OCI-LY3 (cell line): ENCODE measurements around the gene SYT7.

ENCODE experiments used
- H2AFZ ChIP-seq: fragments of 200-600, 300-600 bp; shearing (Covaris generic); 2 replicates; pipeline ENCODE4 v1.6.0; 2014; ENCODE audit warnings: antibody characterized with exemption, low read depth, low read length
- H3K27ac ChIP-seq: fragments of 200-600, 300-600 bp; sonication (generic); 2 replicates; pipeline ENCODE4 v1.5.1; 2014; ENCODE audit warnings: mild to moderate bottlenecking, low read length, moderate library complexity, mixed read lengths
- H3K27me3 ChIP-seq: fragments of 200-600, 300-600 bp; sonication (generic); 2 replicates; pipeline ENCODE4 v1.6.1; 2014; ENCODE audit warnings: low read depth, low read length, mixed read lengths
- H3K36me3 ChIP-seq: fragments of 200-600, 300-600 bp; sonication (generic); replicated peaks from 2 replicates; pipeline ENCODE3; 2014; ENCODE audit warnings: low read depth, low read length, mixed read lengths
- H3K4me1 ChIP-seq: fragments of 300-600, 200-600 bp; sonication (generic); 2 replicates; pipeline ENCODE4 v1.6.1; 2014; ENCODE audit warnings: low read length, mixed read lengths
- H3K4me2 ChIP-seq: fragments of 200-600, 300-600 bp; sonication (generic); 2 replicates; pipeline ENCODE4 v1.6.1; 2014; ENCODE audit warnings: low read length, mixed read lengths
- H3K4me3 ChIP-seq: fragments of 300-600, 200-600 bp; sonication (generic); 2 replicates; pipeline ENCODE4 v1.5.1; 2014; ENCODE audit warnings: antibody characterized with exemption, mild to moderate bottlenecking, low read length, moderate library complexity
- H3K79me2 ChIP-seq: fragments of 300-600, 200-600 bp; shearing (Covaris generic); 2 replicates; pipeline ENCODE4 v1.6.1; 2014; ENCODE audit warnings: mild to moderate bottlenecking, low read length, mixed read lengths
- H3K9ac ChIP-seq: fragments of 300-600, 200-600 bp; shearing (Covaris generic); 2 replicates; pipeline ENCODE4 v1.6.0; 2014; ENCODE audit warnings: mild to moderate bottlenecking, low read length, moderate library complexity
- H3K9me3 ChIP-seq: fragments of 200-600, 300-600 bp; shearing (Covaris generic); 2 replicates; pipeline ENCODE4 v1.6.1; 2014; ENCODE audit warnings: low read length, mixed read lengths; ENCODE audit not compliant: insufficient read depth
- H4K20me1 ChIP-seq: fragments of 200-600, 300-600 bp; sonication (generic); 2 replicates; pipeline ENCODE4 v1.6.1; 2016; ENCODE audit warnings: low read length, mixed read lengths; ENCODE audit not compliant: insufficient read depth
- EZH2phosphoT487 ChIP-seq: fragments of 200-600 bp; shearing (Covaris generic); IDR thresholded peaks from 2 replicates; pipeline ENCODE4 v1.6.1; 2018; ENCODE audit warnings: antibody characterized with exemption, mixed run types, low read depth
- TF ChIP-seq, protein P1 (sequence below): fragments of 200-600, 300-600 bp; sonication (generic); IDR thresholded peaks from 2 replicates; pipeline ENCODE4 v1.5.1; 2014; ENCODE audit warnings: antibody characterized with exemption, low read length, low read depth

SYT7 gene

DNA sequence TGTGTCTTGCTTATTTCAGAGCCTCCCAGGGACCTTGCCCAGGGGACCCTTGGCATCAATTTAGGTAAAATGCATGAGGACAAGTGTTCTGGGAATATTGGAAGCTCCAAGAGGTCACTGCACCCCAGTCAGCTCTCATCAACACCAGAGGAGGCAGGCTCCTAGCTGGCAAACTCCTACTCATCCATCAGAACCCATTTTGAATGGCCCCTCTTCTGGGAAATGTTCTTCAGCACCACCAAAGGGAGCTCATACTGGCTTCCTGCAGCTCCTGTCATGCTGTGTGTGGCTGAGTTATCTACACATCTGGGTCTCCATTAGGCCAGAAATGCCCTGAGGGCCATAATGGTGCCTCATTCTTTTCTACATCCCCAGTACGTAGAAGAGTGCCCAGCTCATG lies 54.6 kb downstream of the SYT7 start:
- no peak overlapping the region for H2AFZ ChIP-seq
- H3K9me3 ChIP-seq = no peaks in the 10 kb centered on the region
- H4K20me1 ChIP-seq = no peaks in the 10 kb centered on the region
- H3K9ac ChIP-seq = no peak overlapping the region
- H3K79me2 ChIP-seq = no peaks in the 10 kb centered on the region
- H3K4me3 ChIP-seq = no peak overlapping the region
- H3K36me3 ChIP-seq = no peaks in the 10 kb centered on the region
- no peak overlapping the region for H3K4me2 ChIP-seq
- no peak overlapping the region for H3K27ac ChIP-seq
- H3K27me3 ChIP-seq = peaks cover 51% of the 10 kb centered on the region
- H3K4me1 ChIP-seq = no peaks in the 10 kb centered on the region
- TF ChIP-seq, protein P1, sequence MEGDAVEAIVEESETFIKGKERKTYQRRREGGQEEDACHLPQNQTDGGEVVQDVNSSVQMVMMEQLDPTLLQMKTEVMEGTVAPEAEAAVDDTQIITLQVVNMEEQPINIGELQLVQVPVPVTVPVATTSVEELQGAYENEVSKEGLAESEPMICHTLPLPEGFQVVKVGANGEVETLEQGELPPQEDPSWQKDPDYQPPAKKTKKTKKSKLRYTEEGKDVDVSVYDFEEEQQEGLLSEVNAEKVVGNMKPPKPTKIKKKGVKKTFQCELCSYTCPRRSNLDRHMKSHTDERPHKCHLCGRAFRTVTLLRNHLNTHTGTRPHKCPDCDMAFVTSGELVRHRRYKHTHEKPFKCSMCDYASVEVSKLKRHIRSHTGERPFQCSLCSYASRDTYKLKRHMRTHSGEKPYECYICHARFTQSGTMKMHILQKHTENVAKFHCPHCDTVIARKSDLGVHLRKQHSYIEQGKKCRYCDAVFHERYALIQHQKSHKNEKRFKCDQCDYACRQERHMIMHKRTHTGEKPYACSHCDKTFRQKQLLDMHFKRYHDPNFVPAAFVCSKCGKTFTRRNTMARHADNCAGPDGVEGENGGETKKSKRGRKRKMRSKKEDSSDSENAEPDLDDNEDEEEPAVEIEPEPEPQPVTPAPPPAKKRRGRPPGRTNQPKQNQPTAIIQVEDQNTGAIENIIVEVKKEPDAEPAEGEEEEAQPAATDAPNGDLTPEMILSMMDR = no peak
- no peak for TF ChIP-seq EZH2phosphoT487

DNA sequence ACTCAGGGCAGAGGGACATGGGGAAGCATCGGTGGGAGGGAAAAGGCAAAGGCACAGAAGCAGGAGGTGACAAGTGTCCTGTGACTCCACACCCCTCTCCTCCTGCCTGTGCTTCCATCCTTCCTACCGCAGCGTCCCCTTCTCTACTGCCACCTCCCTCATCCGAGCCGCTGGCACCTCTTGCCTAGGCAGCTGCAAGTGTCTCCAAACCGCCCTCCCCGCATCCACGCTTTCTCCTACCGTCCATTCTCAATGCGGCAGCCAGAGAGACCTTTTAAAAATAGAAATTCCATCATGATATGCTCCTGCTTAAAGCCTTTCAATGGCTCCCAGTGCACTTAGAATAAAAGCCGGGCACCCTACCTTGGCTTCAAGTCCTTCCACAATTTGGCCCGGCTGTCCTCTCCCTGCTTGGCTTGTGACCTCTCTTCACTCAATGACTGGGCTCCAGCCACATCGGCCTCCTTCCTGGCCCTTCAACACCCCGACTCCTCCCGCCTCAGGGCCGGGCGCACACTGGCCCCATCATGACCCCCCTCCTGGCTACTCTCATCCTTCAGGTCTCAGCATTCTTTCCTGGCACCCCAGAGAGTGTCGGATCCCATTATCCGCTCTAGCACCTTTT lies 55.8 kb downstream of the SYT7 start:
- TF ChIP-seq EZH2phosphoT487 = no peak
- TF ChIP-seq, protein P1 = no peak
- Histone ChIP-seq H3K27ac (no peak overlapping the region), H3K79me2 (no peaks in the 10 kb centered on the region), H4K20me1 (no peaks in the 10 kb centered on the region), H2AFZ (no peak overlapping the region), H3K4me3 (no peak overlapping the region), H3K36me3 (no peaks in the 10 kb centered on the region), H3K9me3 (no peaks in the 10 kb centered on the region), H3K4me2 (no peak overlapping the region), H3K27me3 (peaks cover 41% of the 10 kb centered on the region), H3K9ac (no peak overlapping the region), H3K4me1 (no peaks in the 10 kb centered on the region)

DNA sequence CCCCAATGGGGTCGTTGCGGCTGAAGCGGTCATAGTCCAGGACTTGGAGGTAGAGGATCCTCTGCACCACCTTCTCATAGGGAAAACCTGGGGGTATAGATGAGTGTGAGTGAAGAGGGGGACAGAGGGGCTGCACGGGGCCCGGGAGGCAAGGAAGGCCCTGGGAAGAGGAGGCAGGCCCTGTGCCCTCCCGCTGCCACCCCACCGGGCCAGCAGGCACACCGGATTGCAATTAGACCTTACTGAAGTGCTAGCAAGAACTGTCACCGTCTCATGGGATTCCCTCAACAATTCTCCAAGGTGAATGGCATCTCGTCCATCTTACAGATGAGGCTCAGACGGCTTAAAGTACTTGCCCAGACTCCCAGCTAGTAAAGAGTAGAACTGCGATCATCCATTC lies 56.4 kb downstream of the SYT7 start:
- Histone ChIP-seq H3K9me3 (no peaks in the 10 kb centered on the region), H3K4me3 (no peak overlapping the region), H3K36me3 (no peaks in the 10 kb centered on the region), H3K4me1 (no peaks in the 10 kb centered on the region), H3K4me2 (no peak overlapping the region), H3K79me2 (no peaks in the 10 kb centered on the region), H4K20me1 (no peaks in the 10 kb centered on the region), H3K27ac (no peak overlapping the region), H3K27me3 (peaks cover 38% of the 10 kb centered on the region), H2AFZ (no peak overlapping the region), H3K9ac (no peak overlapping the region)
- TF ChIP-seq, protein P1 = no peak
- no peak for TF ChIP-seq EZH2phosphoT487

DNA sequence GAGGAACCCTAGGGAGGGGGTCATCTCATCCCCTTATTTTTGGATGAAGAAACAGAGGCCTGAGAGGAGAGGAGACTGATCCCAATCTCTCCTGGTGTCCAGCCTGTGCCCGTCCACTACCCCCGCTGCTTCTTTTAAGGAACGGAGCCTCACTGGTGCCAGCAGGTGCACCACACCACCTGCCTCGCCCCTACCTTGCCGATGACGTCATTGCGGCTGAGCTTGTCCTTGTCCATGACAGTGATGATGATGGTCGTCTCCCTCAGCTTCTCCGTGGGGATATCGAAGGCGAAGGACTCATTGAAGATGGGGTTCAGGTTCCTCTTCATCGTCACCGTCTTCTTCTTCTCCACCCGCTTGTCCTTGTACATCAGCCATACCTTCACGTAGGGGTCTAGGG lies 58.0 kb downstream of the SYT7 start:
- Histone ChIP-seq H2AFZ (no peak overlapping the region), H3K27me3 (peaks cover 38% of the 10 kb centered on the region), H3K27ac (no peak overlapping the region), H3K9ac (no peak overlapping the region), H4K20me1 (no peaks in the 10 kb centered on the region), H3K9me3 (no peaks in the 10 kb centered on the region), H3K79me2 (no peaks in the 10 kb centered on the region), H3K4me2 (no peak overlapping the region), H3K36me3 (no peaks in the 10 kb centered on the region), H3K4me1 (no peaks in the 10 kb centered on the region), H3K4me3 (no peak overlapping the region)
- TF ChIP-seq, protein P1 = no peak
- TF ChIP-seq EZH2phosphoT487 = no peak
